Uterus (tissue), 2 donors: ENCODE results near the gene APOBEC4.
"Not testable (repeated sequence)": the region's sequence is repeated elsewhere in the genome, so short reads cannot be mapped to it uniquely, and the experiment has no call there.

Source experiments
- CTCF ChIP-seq, 4 experiments: fragments of 200-600 bp in 2 of 4; fragments of 450-650 bp in 2 of 4; sonication (generic) in 2 of 4; IDR thresholded peaks; one replicate each; pipeline ENCODE4 v1.5.1; 2016 to 2019; ENCODE audit warnings: antibody characterized with exemption in 4 of 4, mild to moderate bottlenecking in 2 of 4, moderate library complexity in 1 of 4
- POLR2A ChIP-seq, 2 donors: fragments of 450-650 bp; IDR thresholded peaks; one replicate each; pipeline ENCODE4 v1.6.1; 2016; ENCODE audit warnings: antibody characterized with exemption in 2 of 2, mild to moderate bottlenecking in 1 of 2, moderate library complexity in 1 of 2

GRCh38 chr1:183626236-183626635, 26.9 kb downstream of the APOBEC4 start:
- not testable (repeated sequence) for TF ChIP-seq CTCF, POLR2A (IDR thresholded peaks at IDR 0.05)
